ENCODE data around the gene ANXA10.

Gene ANXA10

DNA sequence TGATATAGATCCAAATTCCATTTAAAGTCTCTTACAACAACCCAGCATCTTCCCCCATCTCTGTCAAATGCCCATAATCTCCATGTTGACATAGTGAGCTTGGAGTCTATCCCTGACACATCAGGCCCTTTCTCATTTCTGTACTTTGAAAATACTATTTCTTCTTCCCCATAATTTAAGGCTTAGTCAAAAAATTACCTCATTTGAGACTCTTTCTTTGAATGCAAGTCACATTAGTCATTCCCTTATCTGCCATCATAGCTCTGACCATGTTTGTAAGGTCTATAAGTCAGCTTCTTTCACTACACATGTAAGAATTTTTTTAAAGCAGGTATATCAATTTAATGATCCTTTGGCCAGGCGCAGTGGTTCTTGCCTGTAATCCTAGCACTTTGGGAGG is 126.3 kb downstream of the ANXA10 start:
- TF ChIP-seq, protein P1, sequence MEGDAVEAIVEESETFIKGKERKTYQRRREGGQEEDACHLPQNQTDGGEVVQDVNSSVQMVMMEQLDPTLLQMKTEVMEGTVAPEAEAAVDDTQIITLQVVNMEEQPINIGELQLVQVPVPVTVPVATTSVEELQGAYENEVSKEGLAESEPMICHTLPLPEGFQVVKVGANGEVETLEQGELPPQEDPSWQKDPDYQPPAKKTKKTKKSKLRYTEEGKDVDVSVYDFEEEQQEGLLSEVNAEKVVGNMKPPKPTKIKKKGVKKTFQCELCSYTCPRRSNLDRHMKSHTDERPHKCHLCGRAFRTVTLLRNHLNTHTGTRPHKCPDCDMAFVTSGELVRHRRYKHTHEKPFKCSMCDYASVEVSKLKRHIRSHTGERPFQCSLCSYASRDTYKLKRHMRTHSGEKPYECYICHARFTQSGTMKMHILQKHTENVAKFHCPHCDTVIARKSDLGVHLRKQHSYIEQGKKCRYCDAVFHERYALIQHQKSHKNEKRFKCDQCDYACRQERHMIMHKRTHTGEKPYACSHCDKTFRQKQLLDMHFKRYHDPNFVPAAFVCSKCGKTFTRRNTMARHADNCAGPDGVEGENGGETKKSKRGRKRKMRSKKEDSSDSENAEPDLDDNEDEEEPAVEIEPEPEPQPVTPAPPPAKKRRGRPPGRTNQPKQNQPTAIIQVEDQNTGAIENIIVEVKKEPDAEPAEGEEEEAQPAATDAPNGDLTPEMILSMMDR (conservative IDR thresholded peaks at IDR 0.05): no peak
- H3K27ac ChIP-seq: no peak overlapping the region

DNA sequence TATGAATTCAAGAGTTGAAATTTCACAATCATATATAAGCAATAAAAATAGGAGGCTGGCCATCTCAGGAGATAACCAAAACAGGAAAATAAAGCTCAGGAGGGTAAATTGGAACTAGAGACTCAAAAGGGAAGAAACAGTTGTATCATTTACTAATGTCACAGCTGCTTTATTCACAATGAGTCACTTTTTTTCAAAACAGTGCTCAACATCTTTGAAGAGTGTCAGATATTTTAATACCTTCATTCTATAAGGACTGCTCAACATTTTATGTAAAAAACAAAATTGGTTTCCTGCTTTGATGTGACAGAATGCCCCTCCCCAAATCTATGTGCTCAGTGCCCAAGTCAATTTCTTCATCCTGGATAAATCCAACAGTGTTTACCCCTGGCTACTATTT is 128.6 kb downstream of the ANXA10 start:
- H3K27ac ChIP-seq: no peak overlapping the region
- TF ChIP-seq, protein P1 (conservative IDR thresholded peaks at IDR 0.05): no peak

DNA sequence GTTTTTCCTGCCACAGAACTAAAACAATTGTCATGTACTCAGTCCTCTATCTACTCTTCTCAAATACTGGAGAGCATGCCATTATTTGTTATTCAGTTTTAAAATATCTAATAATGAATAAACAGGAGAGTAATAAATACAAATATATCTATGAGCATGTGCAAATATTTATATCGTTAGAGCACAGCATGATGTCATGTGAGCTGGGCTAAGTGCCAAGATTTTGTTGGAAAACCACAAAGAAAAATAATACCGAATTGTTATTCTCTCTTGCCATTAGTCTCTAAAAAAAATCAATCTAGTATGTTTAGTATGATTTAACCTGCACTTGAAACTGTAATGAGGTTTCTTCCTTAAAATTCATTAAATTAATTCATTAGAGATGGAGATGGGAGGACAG is 129.0 kb downstream of the ANXA10 start:
- TF ChIP-seq, protein P1 (conservative IDR thresholded peaks at IDR 0.05): no peak
- no peak overlapping the region for H3K27ac ChIP-seq

Data from VCaP (cell line).